ENCODE data around the gene FGD1.
"Not testable (repeated sequence)": the region's sequence is repeated elsewhere in the genome, so short reads cannot be mapped to it uniquely, and the experiment has no call there.

The FGD1 gene

GRCh38 chrX:54495814-54496516 lies at the start of gene FGD1:
Gene FGD1, minus strand, starts transcription at chrX:54496234. Its CDS starts 802 bp downstream, at chrX:54495432.
- DNase-seq (ENCODE audit: low spot score), result peak; percentile 76

- not testable (repeated sequence) for DNase-seq (ENCODE audit: low spot score)
These were observed 46.2 kb upstream of the FGD1 start for GRCh38 chrX:54542239-54542638.

GRCh38 chrX:54540289-54540688 lies 44.3 kb upstream of the FGD1 start:
- DNase-seq (ENCODE audit: low spot score), result no peak

- no peak for DNase-seq (ENCODE audit: low spot score)
These were observed 38.2 kb upstream of the FGD1 start for GRCh38 chrX:54534271-54534670.

GRCh38 chrX:54530357-54530900 lies 34.4 kb upstream of the FGD1 start:
- DNase-seq (ENCODE audit: low spot score), result no peak

- DNase-seq (ENCODE audit: low spot score), result peak; percentile 89
These were observed 33.7 kb upstream of the FGD1 start, which contains the start of gene GNL3L for GRCh38 chrX:54529552-54530356. Gene GNL3L, plus strand, starts transcription at chrX:54530219. Its CDS starts 2,348 bp downstream, at chrX:54532567.

GRCh38 chrX:54529151-54529550 lies 33.1 kb upstream of the FGD1 start:
- DNase-seq (ENCODE audit: low spot score), result no peak

- DNase-seq (ENCODE audit: low spot score), result no peak
These were observed 13.4 kb upstream of the FGD1 start for GRCh38 chrX:54509400-54509799.

GRCh38 chrX:54496936-54497335 lies 902 bp upstream of the FGD1 start:
- DNase-seq (ENCODE audit: low spot score), result no peak

GRCh38 chrX:54496517-54496852 lies 451 bp upstream of the FGD1 start:
- DNase-seq (ENCODE audit: low spot score), result no peak

GRCh38 chrX:54494989-54495813 lies 833 bp downstream of the FGD1 start:
- no peak for DNase-seq (ENCODE audit: low spot score)

- no peak for DNase-seq (ENCODE audit: low spot score)
These were observed 1.7 kb downstream of the FGD1 start for GRCh38 chrX:54494166-54494988.

GRCh38 chrX:54492340-54492739 lies 3.7 kb downstream of the FGD1 start:
- DNase-seq (ENCODE audit: low spot score), result no peak

GRCh38 chrX:54489819-54490218 lies 6.2 kb downstream of the FGD1 start:
- DNase-seq (ENCODE audit: low spot score), result not testable (repeated sequence)

- no peak for DNase-seq (ENCODE audit: low spot score)
These were observed 11.4 kb downstream of the FGD1 start for GRCh38 chrX:54484666-54485065.

- DNase-seq (ENCODE audit: low spot score), result no peak
These were observed 12.1 kb downstream of the FGD1 start for GRCh38 chrX:54483946-54484345.

GRCh38 chrX:54482839-54483593 lies 13.0 kb downstream of the FGD1 start:
- no peak for DNase-seq (ENCODE audit: low spot score)

GRCh38 chrX:54479136-54480111 lies 16.6 kb downstream of the FGD1 start:
- DNase-seq (ENCODE audit: low spot score), result no peak
